ENCODE data around the gene SGSH.

Gene SGSH

DNA sequence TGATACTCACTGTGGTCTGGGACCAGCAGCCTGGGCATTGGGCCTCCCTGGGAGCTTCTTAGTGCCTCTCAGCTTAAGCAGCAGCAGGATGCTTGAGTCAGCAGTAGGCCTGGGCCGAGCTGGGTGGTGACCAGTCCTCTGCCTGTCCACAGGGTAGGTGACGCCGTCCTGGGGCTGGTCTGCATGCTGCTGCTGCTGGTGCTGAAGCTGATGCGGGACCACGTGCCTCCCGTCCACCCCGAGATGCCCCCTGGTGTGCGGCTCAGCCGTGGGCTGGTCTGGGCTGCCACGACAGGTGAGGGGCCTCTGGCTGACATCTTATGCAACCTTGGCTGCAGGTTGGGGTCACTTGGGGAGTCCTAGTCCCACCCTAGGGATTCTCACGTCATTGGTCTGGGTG is 7.5 kb upstream of the SGSH start:
- DNase-seq (ENCODE audit: low read depth in 2 of 3, low spot score in 1 of 3): no peak

DNA sequence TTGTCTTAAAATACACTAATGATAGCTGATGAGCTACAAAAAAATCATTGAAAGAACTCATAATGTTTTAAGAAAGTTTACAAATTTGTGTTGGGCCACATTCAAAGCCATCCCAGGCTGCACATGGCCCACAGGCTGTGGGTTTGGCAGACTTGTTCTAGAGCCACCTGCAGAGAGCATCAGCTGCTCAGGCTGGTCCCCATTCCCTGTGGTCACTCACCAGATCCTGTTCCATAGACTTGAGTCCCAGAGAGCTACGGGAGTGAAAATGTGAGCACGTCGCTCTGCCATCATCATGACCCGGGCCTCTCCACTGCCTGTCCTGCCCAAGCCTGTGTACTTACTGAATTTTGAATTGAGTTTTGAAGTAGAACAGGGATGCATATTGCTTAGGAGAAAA is 7.0 kb upstream of the SGSH start:
- no peak for DNase-seq (ENCODE audit: low read depth in 2 of 3, low spot score in 1 of 3)

DNA sequence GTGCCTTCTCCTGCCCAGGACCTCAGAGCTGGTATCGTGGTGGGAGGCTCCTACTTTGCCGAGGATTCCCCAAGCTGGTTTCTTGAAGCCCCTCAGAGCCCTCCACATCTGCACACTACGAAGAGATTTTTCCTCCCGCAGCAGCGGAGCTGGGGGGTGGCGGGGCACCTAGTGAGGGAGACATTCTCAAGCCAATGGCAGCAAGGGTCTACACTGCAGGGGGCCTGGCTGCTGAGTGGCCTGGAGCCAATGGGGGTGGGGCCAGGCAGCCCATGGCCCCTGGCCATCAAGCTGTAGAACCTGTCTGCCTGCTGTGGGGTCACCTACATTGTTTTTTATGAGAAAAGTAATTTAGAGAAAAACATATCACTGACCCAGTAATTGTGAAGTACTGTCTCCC is 5.1 kb upstream of the SGSH start:
- no peak for DNase-seq (ENCODE audit: low read depth in 2 of 3, low spot score in 1 of 3)

DNA sequence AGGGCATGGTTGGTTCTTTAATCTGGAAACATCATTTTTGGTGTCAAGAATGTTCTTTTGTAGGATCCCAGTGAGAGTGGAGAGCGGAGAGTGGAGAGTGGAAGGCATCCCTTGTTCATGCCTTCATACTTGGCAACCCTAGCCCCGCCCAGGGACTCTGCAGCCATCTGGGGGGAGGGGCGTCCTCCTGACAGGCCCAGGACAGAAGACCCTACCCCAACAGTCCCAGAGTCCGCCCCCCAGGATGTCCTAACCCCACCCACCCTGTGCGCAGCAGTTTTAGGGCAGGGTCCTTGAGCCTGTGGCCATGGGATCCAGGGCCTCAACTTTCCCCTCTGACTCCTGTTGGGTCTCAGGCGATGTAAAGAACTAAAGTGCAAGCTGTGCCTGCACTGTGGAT is 4.5 kb upstream of the SGSH start:
- no peak for DNase-seq (ENCODE audit: low read depth in 2 of 3, low spot score in 1 of 3)

DNA sequence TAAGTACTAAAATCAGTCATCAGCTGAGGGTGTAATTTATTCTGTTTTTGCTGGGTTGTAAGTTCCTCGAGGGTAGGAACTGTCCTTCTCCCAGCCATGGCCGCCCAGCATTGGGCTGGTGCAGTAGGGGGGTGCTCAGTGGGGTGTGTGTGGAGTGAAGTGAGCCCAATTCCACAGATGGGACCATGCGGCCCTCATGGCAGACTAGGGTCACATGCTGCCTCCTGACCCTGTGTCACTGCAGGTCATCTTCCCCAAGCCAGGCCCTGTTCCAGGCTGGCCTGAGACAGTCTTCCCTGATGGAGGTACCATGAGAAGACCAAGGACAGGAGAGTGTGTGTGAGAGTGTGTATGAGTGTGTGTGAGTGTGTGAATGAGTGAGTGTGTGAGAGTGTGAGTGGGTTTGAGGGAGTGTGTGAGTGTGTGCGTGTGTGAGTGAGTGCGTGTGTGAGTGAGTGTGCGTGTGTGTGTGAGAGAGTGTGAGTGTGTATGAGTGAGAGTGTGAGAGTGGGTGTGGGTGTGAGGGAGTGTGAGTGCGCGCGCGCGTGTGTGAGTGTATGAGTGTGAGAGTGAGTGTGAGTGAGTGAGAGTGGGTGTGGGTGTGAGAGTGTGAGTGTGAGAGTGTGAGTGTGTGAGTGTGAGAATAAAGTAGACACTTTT is 3.8 kb upstream of the SGSH start:
- DNase-seq (ENCODE audit: low read depth in 2 of 3, low spot score in 1 of 3): no peak

DNA sequence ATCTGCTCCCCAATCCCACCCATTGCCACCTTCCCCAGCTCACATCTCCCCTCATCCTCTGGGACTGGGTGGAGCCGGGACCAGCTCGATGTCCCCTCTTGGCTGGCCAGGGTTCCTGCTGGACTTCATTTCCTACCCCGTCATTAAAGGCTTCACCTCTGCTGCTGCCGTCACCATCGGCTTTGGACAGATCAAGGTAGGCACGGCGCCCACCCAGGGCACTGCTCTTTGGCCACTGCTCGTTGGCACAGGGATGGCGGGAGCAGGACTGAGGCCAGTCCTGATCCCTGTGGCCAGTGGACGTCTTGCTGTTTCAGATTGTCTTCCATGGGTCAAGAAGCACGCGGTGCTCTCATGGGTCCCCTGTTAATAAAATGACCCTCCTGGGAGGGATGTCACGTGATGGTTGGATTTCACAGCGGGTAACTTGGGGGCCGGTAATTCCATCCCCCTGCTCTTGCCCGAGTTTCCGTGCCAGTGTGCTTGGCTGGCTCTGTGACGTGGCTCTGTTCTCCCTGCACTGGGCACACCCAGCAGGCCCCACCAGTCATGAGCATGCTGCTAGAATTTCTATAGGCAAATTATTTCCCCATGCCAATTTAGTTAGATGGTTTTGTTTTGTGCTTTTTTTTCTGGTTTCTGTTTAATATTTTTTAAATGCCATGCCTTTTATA is 3.1 kb upstream of the SGSH start:
- no peak for DNase-seq (ENCODE audit: low read depth in 2 of 3, low spot score in 1 of 3)

DNA sequence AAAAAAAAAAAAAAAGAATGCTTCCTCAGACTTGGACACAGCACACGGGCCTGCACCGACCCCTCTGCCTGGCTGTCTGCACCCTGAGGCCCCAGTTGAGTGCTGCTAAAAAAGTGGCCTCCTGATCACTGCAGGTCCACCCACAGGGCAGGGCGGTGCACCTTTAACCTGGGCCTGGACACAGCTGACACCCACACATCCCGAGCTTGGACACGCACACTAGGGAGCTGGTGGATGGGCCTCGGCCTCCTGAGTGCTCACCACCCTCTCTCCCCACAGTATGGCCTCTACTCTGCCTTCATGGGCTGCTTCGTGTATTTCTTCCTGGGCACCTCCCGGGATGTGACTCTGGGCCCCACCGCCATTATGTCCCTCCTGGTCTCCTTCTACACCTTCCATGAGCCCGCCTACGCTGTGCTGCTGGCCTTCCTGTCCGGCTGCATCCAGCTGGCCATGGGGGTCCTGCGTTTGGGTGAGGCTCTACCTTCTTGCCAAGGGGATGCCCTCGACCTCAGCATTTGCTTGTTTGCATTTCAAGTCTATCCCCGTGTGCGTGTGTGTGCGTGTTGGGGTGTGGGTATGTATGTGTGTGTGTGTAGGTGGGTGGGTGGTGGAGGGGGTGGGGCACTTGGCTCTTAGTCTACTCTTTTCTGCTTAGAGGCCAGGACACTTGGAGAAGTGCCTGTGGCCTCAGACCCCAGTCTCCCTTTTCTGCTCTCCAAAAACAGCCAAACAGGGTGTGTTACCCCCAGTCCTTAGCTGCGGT is 2.4 kb upstream of the SGSH start:
- no peak for DNase-seq (ENCODE audit: low read depth in 2 of 3, low spot score in 1 of 3)

DNA sequence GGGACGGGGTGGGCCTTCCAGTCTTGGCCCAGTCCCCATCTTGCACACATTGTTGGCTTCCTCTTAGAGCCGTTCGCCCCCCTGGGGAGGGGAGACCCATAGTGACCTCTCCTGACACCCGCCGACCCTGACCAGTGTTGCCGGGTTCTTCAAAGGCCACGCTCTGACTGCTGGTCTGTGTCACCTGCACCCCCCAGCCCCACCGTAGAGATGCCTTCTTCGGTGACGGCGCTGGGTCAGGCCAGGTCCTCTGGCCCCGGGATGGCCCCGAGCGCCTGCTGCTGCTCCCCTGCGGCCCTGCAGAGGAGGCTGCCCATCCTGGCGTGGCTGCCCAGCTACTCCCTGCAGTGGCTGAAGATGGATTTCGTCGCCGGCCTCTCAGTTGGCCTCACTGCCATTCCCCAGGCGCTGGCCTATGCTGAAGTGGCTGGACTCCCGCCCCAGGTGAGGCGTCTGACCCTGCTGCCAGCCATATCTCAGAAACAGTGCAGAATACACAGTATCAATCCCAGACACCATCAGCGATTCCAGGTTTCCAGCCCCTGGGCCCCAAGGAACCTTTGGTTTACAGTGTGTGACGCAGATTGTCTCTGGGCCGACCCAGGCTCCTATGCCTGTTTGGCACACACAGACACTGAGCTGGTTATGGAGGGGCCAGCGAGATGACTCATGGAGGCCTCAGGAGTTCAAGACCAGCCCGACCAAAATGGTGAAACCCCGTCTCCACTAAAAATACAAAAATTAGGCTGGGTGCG is 1.4 kb upstream of the SGSH start:
- DNase-seq (ENCODE audit: low read depth in 2 of 3, low spot score in 1 of 3): no peak

DNA sequence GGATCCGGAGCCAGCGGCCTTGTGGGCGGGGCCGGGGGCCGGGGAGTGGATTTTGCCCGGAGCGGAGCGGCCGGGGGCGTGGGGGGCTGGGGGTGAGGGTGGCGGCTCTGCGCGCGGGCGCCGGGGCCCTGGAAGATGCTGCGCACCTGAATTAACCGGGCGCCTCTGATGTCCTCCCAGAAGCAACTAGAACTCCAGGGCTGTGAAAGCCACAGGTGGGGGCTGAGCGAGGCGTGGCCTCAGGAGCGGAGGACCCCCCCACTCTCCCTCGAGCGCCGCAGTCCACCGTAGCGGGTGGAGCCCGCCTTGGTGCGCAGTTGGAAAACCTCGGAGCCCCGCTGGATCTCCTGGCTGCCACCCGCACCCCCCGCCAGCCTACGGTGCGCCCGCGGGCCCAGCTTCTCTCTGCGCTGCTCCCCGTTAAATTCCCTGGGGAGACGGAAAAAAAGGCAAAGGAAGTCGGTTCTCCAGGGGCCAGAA is 643 bp upstream of the SGSH start:
- DNase-seq (ENCODE audit: low read depth in 2 of 3, low spot score in 1 of 3): no peak

DNA sequence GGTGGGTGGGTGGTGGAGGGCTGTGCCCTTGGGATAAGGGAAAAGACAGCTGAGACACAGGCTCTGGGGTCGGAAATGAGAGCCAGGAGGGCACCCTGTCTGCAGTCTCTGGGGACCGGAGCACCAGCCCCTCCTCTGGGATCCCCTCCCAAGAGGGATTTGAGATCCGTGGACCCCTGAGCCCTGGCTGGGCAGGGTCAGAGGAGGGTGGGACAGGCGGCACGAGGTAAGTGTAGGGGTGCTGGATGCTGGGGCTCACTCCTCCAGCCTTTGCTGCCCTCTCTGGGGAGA is 425 bp downstream of the SGSH start:
- peak in 1 of 3 donors; percentile 8 for DNase-seq (ENCODE audit: low read depth in 2 of 3, low spot score in 1 of 3)

DNA sequence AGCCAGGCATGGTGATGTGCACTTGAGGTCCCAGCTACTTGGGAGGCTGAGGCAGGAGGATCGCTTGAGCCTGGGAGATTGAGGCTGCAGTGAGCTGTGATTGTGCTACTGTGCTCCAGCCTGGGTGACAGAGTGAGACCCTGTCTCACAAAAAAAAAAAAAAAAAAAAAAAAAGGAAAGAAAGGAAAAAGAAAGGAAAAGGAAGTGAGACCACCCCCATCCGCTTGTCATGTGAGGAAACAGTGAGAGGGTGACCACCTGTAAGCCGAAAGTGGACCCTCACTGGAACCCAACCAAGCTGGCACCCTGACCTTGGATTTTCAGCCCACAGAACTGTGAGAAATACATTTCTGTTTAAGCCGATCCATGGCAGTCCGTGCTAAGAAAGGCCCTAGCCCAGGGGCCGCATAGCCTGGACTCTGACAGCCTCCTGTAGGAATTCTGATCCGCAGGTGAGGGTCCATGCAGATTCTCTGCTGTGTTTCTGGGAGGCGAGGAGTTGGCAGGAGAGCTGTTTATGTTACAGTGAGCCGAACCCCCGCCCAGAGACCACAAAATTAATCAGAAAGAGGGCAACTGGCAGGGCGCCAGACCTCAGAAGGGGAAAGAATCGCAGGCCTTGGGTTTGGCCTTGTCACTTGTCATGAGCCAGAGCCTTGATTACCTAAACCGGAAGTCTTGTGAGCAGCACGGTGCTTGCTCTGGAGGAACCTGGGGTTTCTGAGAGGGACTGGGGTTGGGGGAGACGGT is 945 bp downstream of the SGSH start:
- peak; percentile 86 to 93 (median 91) for DNase-seq (ENCODE audit: low read depth in 2 of 3, low spot score in 1 of 3)

DNA sequence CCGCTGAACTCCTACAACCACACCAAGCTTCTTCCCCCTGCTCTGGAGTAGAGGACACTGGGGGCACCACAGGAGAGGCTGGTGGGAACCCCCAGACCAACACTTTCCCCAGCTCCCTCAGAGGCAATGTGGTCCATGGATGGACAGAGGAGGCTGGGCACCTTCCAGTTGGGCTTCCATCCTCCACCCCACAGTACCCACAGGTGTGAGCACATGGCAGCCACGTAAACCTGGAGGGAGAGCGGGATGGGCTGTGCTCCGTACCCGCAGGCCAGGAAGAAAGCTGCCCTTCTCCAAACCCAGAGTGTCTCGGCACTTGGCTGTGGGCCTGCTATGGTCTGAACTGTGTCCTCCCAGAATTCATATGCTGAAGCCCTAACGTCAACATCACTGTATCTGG is 1.7 kb downstream of the SGSH start:
- DNase-seq (ENCODE audit: low read depth in 2 of 3, low spot score in 1 of 3): no peak

DNA sequence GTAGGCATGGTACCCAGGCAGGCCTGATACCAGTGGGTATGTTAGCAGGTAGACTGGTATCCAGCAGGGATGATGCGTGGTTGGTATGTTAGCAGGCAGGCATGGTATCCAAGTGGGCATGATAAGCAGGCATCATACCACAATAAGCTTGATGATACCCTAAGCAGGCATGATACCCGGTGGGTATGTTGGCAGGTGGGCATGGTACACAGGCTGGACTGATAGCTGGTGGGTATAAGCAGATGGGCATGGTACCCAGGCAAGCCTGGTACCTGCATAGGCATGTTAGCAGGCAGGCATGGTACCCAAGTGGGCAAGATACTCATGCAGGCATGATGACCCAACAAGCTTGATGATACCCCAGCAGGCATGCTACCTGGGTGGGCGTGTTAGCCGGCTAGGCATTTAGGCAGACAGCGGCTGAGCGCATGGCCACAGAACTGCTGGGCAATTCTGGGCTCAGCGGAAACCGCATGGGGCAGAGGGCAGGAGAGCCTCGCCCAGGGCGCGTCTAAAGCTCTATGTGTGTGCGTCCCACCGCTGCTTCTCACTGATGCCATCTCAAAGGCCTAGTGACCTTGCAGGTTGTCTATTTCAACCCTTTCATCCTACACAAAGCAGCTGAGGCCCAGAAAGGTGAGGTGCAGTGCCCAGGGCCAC is 2.3 kb downstream of the SGSH start:
- DNase-seq (ENCODE audit: low read depth in 2 of 3, low spot score in 1 of 3): no peak

DNA sequence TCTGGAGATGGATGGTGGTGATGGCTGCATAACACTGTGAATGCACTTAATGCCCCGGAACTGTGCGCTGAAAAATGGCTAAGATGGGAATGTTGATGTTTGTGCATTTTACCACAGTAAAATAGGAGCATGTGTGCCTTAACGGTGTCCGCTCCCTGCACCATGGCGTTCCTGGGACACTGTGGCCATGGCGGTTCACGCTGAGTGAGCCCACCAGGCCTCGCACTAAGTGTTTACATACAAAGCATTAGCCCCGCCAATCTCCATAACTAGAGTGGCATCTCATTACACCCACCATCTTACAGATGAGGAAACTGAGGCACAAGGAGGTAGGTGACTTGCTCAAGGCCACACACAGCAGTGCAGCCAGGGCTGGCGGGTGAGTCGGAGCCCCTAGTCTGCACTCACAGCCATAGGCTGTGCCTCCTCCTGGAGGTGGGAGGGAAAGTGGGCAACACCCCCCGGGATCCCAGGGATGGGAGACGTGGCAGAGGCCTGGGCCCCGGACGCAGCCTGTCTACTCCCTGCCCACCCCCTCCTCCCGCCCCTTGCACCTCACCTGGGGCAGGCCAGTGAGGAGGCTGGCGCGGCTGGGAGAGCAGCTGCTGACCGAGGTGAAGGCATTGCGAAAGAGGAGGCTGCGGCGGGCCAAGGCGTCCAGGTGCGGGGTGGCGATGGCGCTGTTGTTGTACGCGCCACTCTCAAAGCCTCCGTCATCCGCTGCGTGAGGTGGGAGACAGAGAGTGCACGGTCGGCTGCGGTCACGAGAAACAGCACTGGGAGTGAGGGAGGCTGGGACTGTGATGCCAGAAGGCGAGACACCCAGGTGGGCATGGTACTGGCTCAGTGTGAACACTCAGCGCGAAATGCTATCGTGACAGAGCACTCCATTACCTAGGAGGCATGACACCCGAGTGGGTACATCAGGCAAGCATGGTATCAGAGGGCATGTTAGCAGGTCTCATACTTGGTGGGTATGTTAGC is 3.4 kb downstream of the SGSH start:
- DNase-seq (ENCODE audit: low read depth in 2 of 3, low spot score in 1 of 3): no peak

DNA sequence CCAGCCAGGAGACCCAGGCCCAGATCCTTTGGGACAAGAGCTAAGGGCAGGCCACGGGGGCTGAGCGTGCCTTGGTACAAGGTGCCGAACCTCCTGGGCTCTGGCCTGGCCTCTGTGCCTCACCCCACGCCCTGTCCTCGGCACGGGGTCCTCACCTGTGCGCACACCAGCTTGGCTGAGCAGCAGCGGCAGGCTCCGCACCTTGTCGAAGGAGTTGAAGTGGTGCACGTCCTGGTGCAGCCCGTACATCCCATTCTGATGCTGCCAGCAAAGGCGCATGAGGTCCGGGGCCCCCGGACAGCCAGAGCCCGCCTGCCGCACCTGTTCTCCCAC is 5.3 kb downstream of the SGSH start:
- no peak for DNase-seq (ENCODE audit: low read depth in 2 of 3, low spot score in 1 of 3)

DNA sequence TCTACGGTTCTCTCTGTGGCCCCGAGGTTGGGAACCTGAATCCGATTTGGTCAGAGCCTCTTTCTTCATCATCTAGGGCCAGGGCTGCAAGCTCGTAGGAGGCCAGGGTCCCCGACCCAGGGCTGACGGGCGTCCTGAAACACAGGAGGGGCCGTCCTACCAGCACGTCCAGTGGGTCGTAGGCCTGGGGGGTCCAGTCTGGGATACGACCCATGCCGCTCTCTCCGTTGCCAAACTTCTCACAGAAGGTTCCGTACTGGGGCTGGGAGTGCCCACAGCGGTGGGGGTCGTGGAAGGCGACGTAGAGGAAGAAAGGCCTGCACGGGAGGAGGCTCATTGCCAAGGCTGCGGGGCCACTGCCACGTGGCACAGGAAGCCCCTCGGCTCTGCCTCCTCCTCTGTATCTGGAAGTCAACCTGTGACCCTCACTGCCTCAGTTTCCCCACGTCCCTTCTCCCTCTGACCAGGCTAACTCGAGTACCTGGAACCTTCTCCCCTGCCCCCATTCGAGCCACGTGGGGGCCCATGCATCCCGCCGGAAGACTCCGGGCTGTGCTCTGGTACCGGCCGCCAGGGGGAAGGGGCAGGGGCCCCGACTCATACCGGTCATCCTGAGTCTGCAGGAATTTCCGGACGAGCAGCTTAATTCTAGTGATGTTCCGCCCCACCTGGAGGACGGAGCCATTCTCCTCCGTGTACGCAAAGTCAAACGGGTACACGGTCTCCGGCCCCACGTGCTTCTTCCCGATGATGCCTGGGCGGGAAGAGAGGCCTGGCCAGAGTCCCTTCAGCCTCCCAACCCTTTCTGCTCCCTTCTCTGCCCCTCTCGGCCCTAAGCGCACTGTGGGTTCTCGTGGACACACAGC is 5.9 kb downstream of the SGSH start:
- no peak for DNase-seq (ENCODE audit: low read depth in 2 of 3, low spot score in 1 of 3)

DNA sequence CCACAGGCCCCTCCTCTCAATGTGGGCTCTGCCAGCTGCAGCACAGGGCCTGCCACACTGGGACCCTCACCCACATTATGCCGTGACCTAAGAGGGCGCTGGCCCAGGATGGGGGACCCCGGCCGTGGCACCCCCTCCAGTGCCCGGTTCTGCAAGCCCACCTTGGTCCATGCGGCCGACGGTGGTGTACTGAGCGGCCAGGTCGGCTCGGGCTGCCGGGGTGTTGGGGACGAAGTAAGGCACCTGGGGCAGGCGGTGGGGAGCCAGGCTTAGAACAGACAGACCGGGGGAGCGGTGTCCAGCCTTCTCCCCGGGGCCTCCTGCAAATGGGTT is 6.5 kb downstream of the SGSH start:
- DNase-seq (ENCODE audit: low read depth in 2 of 3, low spot score in 1 of 3): no peak

DNA sequence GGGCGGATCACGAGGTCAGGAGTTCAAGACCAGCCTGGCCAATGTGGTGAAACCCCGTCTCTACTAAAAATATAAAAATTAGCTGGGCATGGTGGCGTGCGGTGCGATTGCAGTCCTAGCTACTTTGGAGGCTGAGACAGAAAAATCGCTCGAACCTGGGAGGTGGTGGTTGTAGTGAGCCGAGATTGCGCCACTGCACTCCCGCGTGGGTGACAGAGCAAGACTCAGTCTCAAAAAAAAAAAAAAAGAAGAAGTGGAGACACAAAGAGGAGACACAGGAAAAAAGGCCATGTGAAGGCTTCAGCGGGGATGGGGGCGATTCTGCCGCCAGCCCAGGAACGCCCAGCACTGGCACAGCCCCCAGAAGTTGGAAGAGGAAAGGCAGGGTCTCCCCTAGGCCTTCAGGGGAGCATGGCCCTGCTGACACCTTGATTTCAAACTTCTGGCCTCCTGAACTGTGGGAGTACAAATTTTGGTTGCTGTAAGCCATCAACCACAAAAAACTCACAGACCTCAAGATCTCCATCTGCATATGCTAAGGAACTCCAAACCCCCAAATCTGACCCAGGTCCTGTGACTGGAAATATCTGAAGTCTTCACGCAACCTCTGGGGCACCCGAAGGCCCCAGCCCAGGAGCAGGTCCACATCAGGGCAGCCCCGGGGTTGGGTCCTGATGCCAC is 7.0 kb downstream of the SGSH start:
- no peak for DNase-seq (ENCODE audit: low read depth in 2 of 3, low spot score in 1 of 3)
